GM12892 (cell line): ENCODE measurements around the gene FAM118A.

ENCODE experiments used
- POLR2A ChIP-seq: IDR thresholded peaks from 2 replicates; pipeline ENCODE4 v1.6.1; 2011; ENCODE audit warnings: low read depth, low read length, control low read depth
- POLR2AphosphoS5 ChIP-seq: IDR thresholded peaks from 2 replicates; pipeline ENCODE4 v1.6.1; 2011; ENCODE audit warnings: low read depth, low read length, control low read depth

- no peak for TF ChIP-seq POLR2A
- TF ChIP-seq POLR2AphosphoS5, result no peak
Observed at GRCh38 chr22:45278125-45278524, 31.6 kb upstream of the FAM118A start.
